Ovary (tissue), 9 donors: ENCODE results near the gene SMPDL3B. TPM values are rescaled to one million over a fixed set of nuclear protein-coding genes. Genes with fewer than 3 reads are reported as not detected.

Source experiments
- DNase-seq, 5 donors: peaks; one replicate each; pipeline ENCODE4 v3.0.0-alpha.2; 2019 to 2020
- H3K27ac ChIP-seq, 2 donors: fragments of 200-600 bp; one replicate each; pipeline versions ENCODE4 v1.5.1 to v1.8.0; 2019 to 2022
- H3K27me3 ChIP-seq: fragments of 200-600 bp; one replicate; pipeline ENCODE4 v1.8.0; 2022
- H3K36me3 ChIP-seq: fragments of 200-600 bp; sonication (generic); one replicate; pipeline ENCODE4 v1.5.1; 2019
- H3K4me1 ChIP-seq: one replicate; pipeline ENCODE4 v1.8.1; 2013; ENCODE audit warnings: mild to moderate bottlenecking, moderate library complexity; ENCODE audit not compliant: insufficient read depth
- H3K4me3 ChIP-seq: fragments of 200-600 bp; sonication (generic); one replicate; pipeline ENCODE4 v1.5.1; 2017
- H3K9me3 ChIP-seq, 2 donors: fragments of 200-600 bp in 1 of 2; sonication (generic) in 1 of 2; one replicate each; pipeline versions ENCODE4 v1.5.1 to v1.8.1; 2013 to 2019; ENCODE audit warnings: mild to moderate bottlenecking in 1 of 2, moderate library complexity in 1 of 2
- CTCF ChIP-seq, 3 donors: fragments of 450-650 bp in 2 of 3; fragments of 200-600 bp in 1 of 3; IDR thresholded peaks; one replicate each; pipeline versions ENCODE4 v1.5.1 to v1.8.0; 2016 to 2022; ENCODE audit warnings: antibody characterized with exemption in 3 of 3, mild to moderate bottlenecking in 1 of 3
- EP300 ChIP-seq: sonication (generic); formaldehyde crosslinking; IDR thresholded peaks from one replicate; pipeline ENCODE4 v1.6.1; 2017; ENCODE audit warnings: antibody characterized with exemption
- POLR2A ChIP-seq: fragments of 450-650 bp; IDR thresholded peaks from one replicate; pipeline ENCODE4 v1.6.1; 2017; ENCODE audit warnings: antibody characterized with exemption, mild to moderate bottlenecking, moderate library complexity
- WGBS, 3 donors: extraction: QIAGEN DNeasy Blood & Tissue Kit in 1 of 3; methylation state at CpG; one replicate each; pipeline versions ENCODE4 v1.1.5 to v1.1.7; 2013 to 2017; 5-methylcytosine and 5-hydroxymethylcytosine counted together
- intact Hi-C, 4 donors: fragments of 100-400 bp; cut with DNase I; formaldehyde crosslinking; loops; one replicate each; pipeline versions ENCODE4 v1.11.0 to v1.15.1; 2022 to 2023
- polyA plus RNA-seq, 2 donors: library from polyadenylated mRNA; stranded (reverse); fragments of 200-250 nt in 1 of 2; fragments of 350-450 nt in 1 of 2; fragmentation: Illumina TruSeq in 1 of 2; extraction: RNeasy Lipid Tissue Mini Kit (QIAGEN cat#74804) in 1 of 2; gene quantifications; one replicate each; pipeline ENCODE4 v1.2.3, GENCODE V29; 2013 to 2014
- total RNA-seq, 7 donors: library from RNA; depleted of rRNA in 2 of 7; stranded (reverse); fragments of >200 nt in 2 of 7; fragmentation: NEBNext Ultra II Directional in 3 of 7; extraction: Animal tissue kit (Norgen Biotek cat#: 25700) in 3 of 7; gene quantifications; one replicate each; pipeline versions ENCODE4 v1.1.0 to v1.2.4, GENCODE V29; 2016 to 2023
- donor health status: DM: no; HTN: no; CAD: no; lungs with moderate emphysema.
- donor health status: DM: no; HTN: no; CAD: no.
- donor health status: Bipolar disorder and iron deficiency.
- donor health status: DM: yes; HTN: yes; CAD: no.
- donor health status: DM: no; HTN: no; CAD: no.
- donor health status: DM: yes; HTN: yes; CAD: no.

Gene SMPDL3B
- total and polyA plus RNA-seq, 9 donors, result 0.23 to 21.1 (median 0.74) TPM; not detected in 2

GRCh38 chr1:27973771-27974416, 39.1 kb downstream of the SMPDL3B start:
- no peaks in the 10 kb centered on the region for H3K36me3 ChIP-seq
- DNase-seq, result no peak

DNA sequence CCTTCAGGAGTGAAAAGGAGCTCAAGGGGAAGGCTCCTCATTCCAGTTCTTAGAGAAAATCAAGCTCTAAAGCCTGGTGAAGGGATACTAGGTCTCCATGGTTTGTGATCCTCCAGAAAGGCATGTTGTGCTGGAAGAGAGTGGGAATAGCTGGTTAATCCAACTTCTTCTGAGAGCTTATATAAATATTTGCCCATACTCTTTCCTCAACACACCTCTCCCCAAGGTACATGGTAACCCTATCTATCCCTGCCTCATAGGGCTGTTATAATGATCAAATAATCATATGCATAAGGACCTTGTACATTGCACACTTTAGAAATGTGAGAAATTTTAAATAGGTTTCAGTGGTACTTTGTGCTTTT, 39.6 kb downstream of the SMPDL3B start:
- intact Hi-C loops, result loop anchor here in 1 of 4 donors (10.0 kb wide), 1 partner anchor 110 kb away; no protein-coding TSS in a partner anchor
- no peak for DNase-seq
- Histone ChIP-seq H3K27ac (no peak overlapping the region), H3K4me1 (no peaks in the 10 kb centered on the region), H3K27me3 (no peaks in the 10 kb centered on the region), H3K4me3 (no peak overlapping the region), H3K36me3 (no peaks in the 10 kb centered on the region), H3K9me3 (no peaks in the 10 kb centered on the region)
- TF ChIP-seq CTCF (IDR thresholded peaks at IDR 0.05), result no peak
- TF ChIP-seq EP300, result no peak
- TF ChIP-seq POLR2A, result no peak

More at GRCh38 chr1:27973771-27974416, 39.1 kb downstream of the SMPDL3B start:
- no peaks in the 10 kb centered on the region for H3K4me1 ChIP-seq
- intact Hi-C loops, result loop anchor here in 1 of 4 donors (10.0 kb wide), 1 partner anchor 109 kb away; no protein-coding TSS in a partner anchor
- WGBS, 3 donors, result 57 to 78% (median 59%) methylated on average over 4 of the region's 4 CpGs
- no peaks in the 10 kb centered on the region for H3K27me3 ChIP-seq
- no peak overlapping the region for H3K27ac ChIP-seq
- TF ChIP-seq POLR2A, result no peak
- TF ChIP-seq EP300, result no peak
- no peak for TF ChIP-seq CTCF (IDR thresholded peaks at IDR 0.05)
- H3K9me3 ChIP-seq, result no peaks in the 10 kb centered on the region
- H3K4me3 ChIP-seq, result no peak overlapping the region

GRCh38 chr1:27979151-27979858, 44.5 kb downstream of the SMPDL3B start:
- no peaks in the 10 kb centered on the region for H3K9me3 ChIP-seq
- 82 to 89% (median 84%) methylated on average over 1 of the region's 1 CpG for WGBS, 3 donors
- no peak for DNase-seq
- no peaks in the 10 kb centered on the region for H3K4me1 ChIP-seq
- no peak overlapping the region for H3K27ac ChIP-seq
- no peaks in the 10 kb centered on the region for H3K36me3 ChIP-seq
- intact Hi-C loops, result loop anchor here in 1 of 4 donors (10.0 kb wide), 1 partner anchor 115 kb away; no protein-coding TSS in a partner anchor
- H3K4me3 ChIP-seq, result no peak overlapping the region
- TF ChIP-seq CTCF (IDR thresholded peaks at IDR 0.05) (peak in 2 of 3 donors; percentile 48 to 53), POLR2A (no peak)
- H3K27me3 ChIP-seq, result no peaks in the 10 kb centered on the region

- Histone ChIP-seq H3K36me3 (no peaks in the 10 kb centered on the region), H3K27me3 (no peaks in the 10 kb centered on the region), H3K9me3 (no peaks in the 10 kb centered on the region), H3K4me3 (no peak overlapping the region), H3K4me1 (no peaks in the 10 kb centered on the region), H3K27ac (no peak overlapping the region)
- 19 to 27% (median 25%) methylated on average over 2 of the region's 2 CpGs for WGBS, 3 donors
- intact Hi-C loops, result loop anchor here in 1 of 4 donors (10.0 kb wide), 1 partner anchor 115 kb away; no protein-coding TSS in a partner anchor
- TF ChIP-seq POLR2A (no peak), CTCF (IDR thresholded peaks at IDR 0.05) (no peak), EP300 (no peak)
- DNase-seq, result no peak
Observed at GRCh38 chr1:27979859-27980201, 45.0 kb downstream of the SMPDL3B start.
